HCT116 (cell line): ENCODE data around the gene SCAMP1. TPM values are rescaled to one million over a fixed set of nuclear protein-coding genes. Genes with fewer than 3 reads are reported as not detected.

Experiments
- ATAC-seq: fragments of 200-7000 bp; cut with Tn5 transposase; 2 replicates; pipeline ENCODE4 v1.9.1; 2020; ENCODE audit warnings: mild to moderate bottlenecking, moderate library complexity
- BruUV-seq: library from RNA; stranded (reverse); fragments of 400-500 nt; replicated peaks from 2 replicates; lab custom pipeline; 2021; lab: Mats Ljungman, UMichigan
- CTCF ChIA-PET: fragments of 300-600 bp; sonication (Branson Sonifier 250); formaldehyde crosslinking; loops from one replicate; lab custom pipeline; 2021; ENCODE audit warnings: antibody characterized with exemption; lab: Charles Lee
- POLR2A ChIA-PET: fragments of 300-600, 350-600 bp; sonication (Branson Sonifier 250); formaldehyde crosslinking; loops from one replicate; lab custom pipeline; 2021; ENCODE audit warnings: antibody characterized with exemption; lab: Charles Lee
- RAD21 ChIA-PET, 2 experiments: fragments of 300-600 bp; sonication (Branson Sonifier 250); formaldehyde crosslinking; loops; one replicate each; lab custom pipeline; 2023; ENCODE audit warnings: low total read pairs in 2 of 2; ENCODE audit not compliant: uncharacterized antibody in 2 of 2, unreplicated experiment in 2 of 2, low non-redundant PET in 1 of 2; lab: Charles Lee
- DNase-seq: peaks from one replicate; pipeline ENCODE4 v3.0.0-alpha.2; 2010; ENCODE audit warnings: low read depth, low spot score
- H2AFZ ChIP-seq: fragments of 200-600 bp; shearing (Covaris generic), sonication (generic); 2 replicates; pipeline ENCODE4 v1.6.1; 2017; ENCODE audit warnings: low read depth, mixed run types, mixed read lengths, antibody characterized with exemption, low read length; ENCODE audit not compliant: poor library complexity, severe bottlenecking
- H3K27ac ChIP-seq: 2 replicates; pipeline ENCODE4 v1.5.1; 2012; ENCODE audit warnings: low read depth, low read length
- H3K27me3 ChIP-seq: fragments of 200-600 bp; sonication (generic); 2 replicates; pipeline ENCODE4 v1.6.1; 2016; ENCODE audit warnings: mixed run types, low read length, mixed read lengths; ENCODE audit not compliant: insufficient read depth
- H3K36me3 ChIP-seq, 2 experiments: fragments of 200-500 bp in 1 of 2; fragments of 200-600 bp in 1 of 2; sonication (Bioruptor generic) in 1 of 2; sonication (generic) in 1 of 2; 2 replicates each; pipeline versions ENCODE4 v1.5.1 to v1.6.1; 2014 to 2016; ENCODE audit warnings: low read length in 2 of 2, inconsistent platforms in 1 of 2, mixed read lengths in 1 of 2, mixed run types in 1 of 2; ENCODE audit not compliant: insufficient read depth in 2 of 2, control insufficient read depth in 1 of 2
- H3K4me1 ChIP-seq, 2 experiments: fragments of 200-600 bp in 1 of 2; sonication (generic) in 1 of 2; 2 replicates each; pipeline versions ENCODE4 v1.5.1 to v1.6.1; 2012 to 2017; ENCODE audit warnings: low read length in 2 of 2, inconsistent platforms in 1 of 2, mild to moderate bottlenecking in 1 of 2, mixed read lengths in 1 of 2, mixed run types in 1 of 2, moderate library complexity in 1 of 2; ENCODE audit not compliant: insufficient read depth in 2 of 2, control insufficient read depth in 1 of 2
- H3K4me2 ChIP-seq: fragments of 200-600 bp; sonication (generic); 2 replicates; pipeline ENCODE4 v1.6.1; 2017; ENCODE audit warnings: mixed run types, low read length, mixed read lengths
- H3K4me3 ChIP-seq, 2 experiments: fragments of 200-600 bp in 1 of 2; sonication (generic) in 1 of 2; replicated peaks in 1 of 2; 2 replicates each; pipeline ENCODE4 v1.5.1; 2011 to 2016; ENCODE audit warnings: low read length in 2 of 2, control low read depth in 1 of 2, low read depth in 1 of 2, mild to moderate bottlenecking in 1 of 2, mixed read lengths in 1 of 2, mixed run types in 1 of 2
- H3K79me2 ChIP-seq: fragments of 200-600 bp; sonication (generic); 2 replicates; pipeline ENCODE4 v1.6.1; 2017; ENCODE audit warnings: mild to moderate bottlenecking, mixed run types, low read length, moderate library complexity, mixed read lengths; ENCODE audit not compliant: insufficient read depth
- H3K9ac ChIP-seq: fragments of 200-600 bp; sonication (generic); 2 replicates; pipeline ENCODE4 v1.6.1; 2016; ENCODE audit warnings: low read length, mixed read lengths
- H3K9me2 ChIP-seq: fragments of 200-600 bp; sonication (generic), shearing (Covaris generic); 2 replicates; pipeline ENCODE4 v1.6.1; 2017; ENCODE audit warnings: mixed run types, mild to moderate bottlenecking, moderate library complexity; ENCODE audit not compliant: insufficient read depth
- H3K9me3 ChIP-seq, 2 experiments: fragments of 200-500 bp in 1 of 2; fragments of 200-600 bp in 1 of 2; sonication (Bioruptor generic) in 1 of 2; sonication (generic) in 1 of 2; 2 replicates each; pipeline ENCODE4 v1.6.1; 2014 to 2017; ENCODE audit warnings: low read length in 2 of 2, mixed read lengths in 2 of 2, inconsistent platforms in 1 of 2, low read depth in 1 of 2, mild to moderate bottlenecking in 1 of 2, mixed run types in 1 of 2, moderate library complexity in 1 of 2; ENCODE audit not compliant: control insufficient read depth in 1 of 2, insufficient read depth in 1 of 2
- H4K20me1 ChIP-seq: fragments of 200-600 bp; sonication (generic), shearing (Covaris generic); 2 replicates; pipeline ENCODE4 v1.6.1; 2017; ENCODE audit warnings: mixed run types, mild to moderate bottlenecking, moderate library complexity; ENCODE audit not compliant: insufficient read depth
- CBX3 ChIP-seq: IDR thresholded peaks from 2 replicates; pipeline ENCODE4 v1.6.1; 2012; ENCODE audit warnings: low read depth
- CEBPB ChIP-seq: IDR thresholded peaks from 2 replicates; pipeline ENCODE4 v1.6.1; 2012; ENCODE audit warnings: low read depth
- EGR1 ChIP-seq: IDR thresholded peaks from 2 replicates; pipeline ENCODE4 v1.6.1; 2012; ENCODE audit warnings: low read depth
- EZH2 ChIP-seq: fragments of 200-600 bp; sonication (generic); IDR thresholded peaks from 2 replicates; pipeline ENCODE4 v1.6.1; 2017; ENCODE audit warnings: antibody characterized with exemption, mixed run types
- JUND ChIP-seq: IDR thresholded peaks from 2 replicates; pipeline ENCODE4 v1.6.1; 2012
- POLR2A ChIP-seq: IDR thresholded peaks from 2 replicates; pipeline ENCODE4 v1.7.0; 2011; ENCODE audit warnings: borderline replicate concordance; ENCODE audit not compliant: insufficient read depth, insufficient read length; ENCODE audit errors: extremely low read depth
- POLR2AphosphoS5 ChIP-seq: IDR thresholded peaks from 2 replicates; pipeline ENCODE4 v1.6.1; 2011; ENCODE audit warnings: mild to moderate bottlenecking, low read depth, low read length, moderate library complexity
- RAD21 ChIP-seq: IDR thresholded peaks from 2 replicates; pipeline ENCODE4 v1.6.1; 2012; ENCODE audit warnings: low read depth, mild to moderate bottlenecking
- SIN3A ChIP-seq: IDR thresholded peaks from 2 replicates; pipeline ENCODE4 v1.6.1; 2012; ENCODE audit warnings: low read depth
- SRF ChIP-seq: IDR thresholded peaks from 2 replicates; pipeline ENCODE4 v1.6.1; 2012; ENCODE audit warnings: low read depth
- TCF7L2 ChIP-seq: IDR thresholded peaks from 2 replicates; pipeline ENCODE4 v1.7.0; 2011; ENCODE audit warnings: borderline replicate concordance, inconsistent platforms; ENCODE audit not compliant: insufficient read depth, insufficient read length; ENCODE audit errors: extremely low read depth
- YY1 ChIP-seq: IDR thresholded peaks from 2 replicates; pipeline ENCODE4 v1.6.1; 2011; ENCODE audit warnings: low read length, low read depth, moderate library complexity, mild to moderate bottlenecking; ENCODE audit not compliant: insufficient replicate concordance; ENCODE audit errors: extremely low read depth
- ZFX ChIP-seq: fragments of 450-650 bp; IDR thresholded peaks from 2 replicates; pipeline ENCODE4 v1.6.1; 2017
- ZNF274 ChIP-seq: fragments of 200-500 bp; sonication (Bioruptor generic); IDR thresholded peaks from 2 replicates; pipeline ENCODE4 v1.6.1; 2014; ENCODE audit warnings: mild to moderate bottlenecking, low read depth, low read length, inconsistent platforms
- intact Hi-C: fragments of 100-400 bp; cut with micrococcal nuclease; formaldehyde crosslinking; loops from 2 replicates; pipeline ENCODE4 v1.10.0; 2022
- total RNA-seq: library from RNA; stranded (reverse); gene quantifications from one replicate; pipeline ENCODE4 v1.2.1, GENCODE V29; 2021; ENCODE audit not compliant: unreplicated experiment
- TF ChIP-seq, protein P1 (sequence below), 3 experiments: fragments of 200-600 bp in 1 of 3; sonication (generic) in 1 of 3; IDR thresholded peaks in 2 of 3; conservative IDR thresholded peaks in 1 of 3; 2 replicates each; pipeline ENCODE4 v1.5.1; 2012 to 2017; ENCODE audit warnings: low read depth in 2 of 3, low read length in 2 of 3, antibody characterized with exemption in 1 of 3, borderline replicate concordance in 1 of 3, control low read depth in 1 of 3, mild to moderate bottlenecking in 1 of 3, mixed read lengths in 1 of 3, mixed run types in 1 of 3, moderate library complexity in 1 of 3; ENCODE audit not compliant: insufficient read depth in 1 of 3
- TF ChIP-seq, protein P2 (sequence below): IDR thresholded peaks from 2 replicates; pipeline ENCODE4 v1.6.1; 2011; ENCODE audit warnings: mild to moderate bottlenecking, low read length, moderate library complexity; ENCODE audit not compliant: insufficient replicate concordance; ENCODE audit errors: extremely low read depth
- TF ChIP-seq, protein P3 (sequence below): IDR thresholded peaks from 2 replicates; pipeline ENCODE4 v1.6.1; 2012

Gene SCAMP1
- total RNA-seq, 1 experiment from 2014 or later = 46.4 TPM

- ChIA-PET POLR2A (no interaction called here), CTCF (no interaction called here), RAD21 (no interaction called here)
- DNase-seq (no peak), ATAC-seq (no peak)
- Histone ChIP-seq H3K4me3 (no peak overlapping the region), H3K9ac (no peak overlapping the region), H2AFZ (no peak overlapping the region), H3K79me2 (0 out of 2 replicates have a peak, but pooled peaks cover 3% of the 10 kb centered on the region), H3K9me2 (no peaks in the 10 kb centered on the region), H3K36me3 (0 out of 4 replicates have a peak, but pooled peaks cover 0 to 7% of the 10 kb centered on the region in 2 experiments), H3K4me2 (no peak overlapping the region), H4K20me1 (no peaks in the 10 kb centered on the region; the same call in 1 of the 2 replicates), H3K9me3 (no peaks in the 10 kb centered on the region), H3K27ac (no peak overlapping the region), H3K27me3 (no peaks in the 10 kb centered on the region), H3K4me1 (peaks cover 0 to 6% of the 10 kb centered on the region in 2 experiments; a peak in 1 of 4 replicates)
- no peak for TF ChIP-seq EGR1
- TF ChIP-seq TCF7L2 = no peak
- TF ChIP-seq SRF = no peak
- TF ChIP-seq, protein P1, sequence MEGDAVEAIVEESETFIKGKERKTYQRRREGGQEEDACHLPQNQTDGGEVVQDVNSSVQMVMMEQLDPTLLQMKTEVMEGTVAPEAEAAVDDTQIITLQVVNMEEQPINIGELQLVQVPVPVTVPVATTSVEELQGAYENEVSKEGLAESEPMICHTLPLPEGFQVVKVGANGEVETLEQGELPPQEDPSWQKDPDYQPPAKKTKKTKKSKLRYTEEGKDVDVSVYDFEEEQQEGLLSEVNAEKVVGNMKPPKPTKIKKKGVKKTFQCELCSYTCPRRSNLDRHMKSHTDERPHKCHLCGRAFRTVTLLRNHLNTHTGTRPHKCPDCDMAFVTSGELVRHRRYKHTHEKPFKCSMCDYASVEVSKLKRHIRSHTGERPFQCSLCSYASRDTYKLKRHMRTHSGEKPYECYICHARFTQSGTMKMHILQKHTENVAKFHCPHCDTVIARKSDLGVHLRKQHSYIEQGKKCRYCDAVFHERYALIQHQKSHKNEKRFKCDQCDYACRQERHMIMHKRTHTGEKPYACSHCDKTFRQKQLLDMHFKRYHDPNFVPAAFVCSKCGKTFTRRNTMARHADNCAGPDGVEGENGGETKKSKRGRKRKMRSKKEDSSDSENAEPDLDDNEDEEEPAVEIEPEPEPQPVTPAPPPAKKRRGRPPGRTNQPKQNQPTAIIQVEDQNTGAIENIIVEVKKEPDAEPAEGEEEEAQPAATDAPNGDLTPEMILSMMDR (IDR thresholded peaks at IDR 0.05 in 2 of 3, conservative IDR thresholded peaks at IDR 0.05 in 1 of 3; ENCODE audit: borderline replicate concordance in 1 of 3, insufficient read depth in 1 of 3, low read depth in 2 of 3, low read length in 2 of 3) = no peak
- no peak for TF ChIP-seq ZFX
- no peak for TF ChIP-seq POLR2A
- no peak for TF ChIP-seq ZNF274
- no peak for TF ChIP-seq EZH2
- TF ChIP-seq JUND = no peak
- no peak for TF ChIP-seq POLR2AphosphoS5
- no peak for TF ChIP-seq CEBPB
- TF ChIP-seq CBX3 = no peak
- TF ChIP-seq, protein P2, sequence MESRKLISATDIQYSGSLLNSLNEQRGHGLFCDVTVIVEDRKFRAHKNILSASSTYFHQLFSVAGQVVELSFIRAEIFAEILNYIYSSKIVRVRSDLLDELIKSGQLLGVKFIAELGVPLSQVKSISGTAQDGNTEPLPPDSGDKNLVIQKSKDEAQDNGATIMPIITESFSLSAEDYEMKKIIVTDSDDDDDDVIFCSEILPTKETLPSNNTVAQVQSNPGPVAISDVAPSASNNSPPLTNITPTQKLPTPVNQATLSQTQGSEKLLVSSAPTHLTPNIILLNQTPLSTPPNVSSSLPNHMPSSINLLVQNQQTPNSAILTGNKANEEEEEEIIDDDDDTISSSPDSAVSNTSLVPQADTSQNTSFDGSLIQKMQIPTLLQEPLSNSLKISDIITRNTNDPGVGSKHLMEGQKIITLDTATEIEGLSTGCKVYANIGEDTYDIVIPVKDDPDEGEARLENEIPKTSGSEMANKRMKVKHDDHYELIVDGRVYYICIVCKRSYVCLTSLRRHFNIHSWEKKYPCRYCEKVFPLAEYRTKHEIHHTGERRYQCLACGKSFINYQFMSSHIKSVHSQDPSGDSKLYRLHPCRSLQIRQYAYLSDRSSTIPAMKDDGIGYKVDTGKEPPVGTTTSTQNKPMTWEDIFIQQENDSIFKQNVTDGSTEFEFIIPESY = no peak
- TF ChIP-seq, protein P3, sequence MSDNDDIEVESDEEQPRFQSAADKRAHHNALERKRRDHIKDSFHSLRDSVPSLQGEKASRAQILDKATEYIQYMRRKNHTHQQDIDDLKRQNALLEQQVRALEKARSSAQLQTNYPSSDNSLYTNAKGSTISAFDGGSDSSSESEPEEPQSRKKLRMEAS = no peak
- TF ChIP-seq RAD21 = no peak
- TF ChIP-seq YY1 = no peak
- TF ChIP-seq SIN3A = no peak
- no TSS peak for BruUV-seq
- intact Hi-C loops = no loop called here
These were observed 131.8 kb downstream of the SCAMP1 start for GRCh38 chr5:78492224-78492623.
